ENCODE measurements around the gene SLC22A4. TPM values are rescaled to one million over a fixed set of nuclear protein-coding genes. Genes with fewer than 3 reads are reported as not detected.

Gene SLC22A4
- total RNA-seq, 1 donor from 2014 or later, result 0.06 TPM

- no peaks in the 10 kb centered on the region for H3K4me1 ChIP-seq
- no peaks in the 10 kb centered on the region for H4K20me1 ChIP-seq (ENCODE audit: low read depth)
- H2AFZ ChIP-seq (replicated peaks), result no peak overlapping the region
- H3K36me3 ChIP-seq, result no peaks in the 10 kb centered on the region
- no peaks in the 10 kb centered on the region for H3F3A ChIP-seq (ENCODE audit: low read depth)
- no peak for DNase-seq (ENCODE audit: low spot score)
- H3K79me2 ChIP-seq (ENCODE audit: low read depth), result no peaks in the 10 kb centered on the region
- H3K27me3 Mint-ChIP-seq (ENCODE audit: insufficient read depth, low read depth), result peaks cover 4% of the 10 kb centered on the region
- H3K27ac ChIP-seq, result no peak overlapping the region
- H3K4me3 ChIP-seq, result no peak overlapping the region
- H3K4me3 Mint-ChIP-seq, result no peak overlapping the region
- TF ChIP-seq EZH2 (IDR thresholded peaks at IDR 0.05) (no peak), EZH2phosphoT487 (IDR thresholded peaks at IDR 0.05) (no peak)
- H3K4me1 Mint-ChIP-seq, result no peaks in the 10 kb centered on the region
- no peaks in the 10 kb centered on the region for H3K9me3 ChIP-seq (ENCODE audit: low read depth)
- no peak overlapping the region for H3K4me2 ChIP-seq
- H3K27me3 ChIP-seq, result no peaks in the 10 kb centered on the region
- peaks cover 4% of the 10 kb centered on the region for H3K36me3 Mint-ChIP-seq
- peaks cover 9% of the 10 kb centered on the region for H3K9me3 Mint-ChIP-seq
- no peak overlapping the region for H3K27ac Mint-ChIP-seq
- no peak overlapping the region for H3K9ac ChIP-seq
These were observed 60.4 kb downstream of the SLC22A4 start for GRCh38 chr5:132354381-132355139.

- H3K4me3 Mint-ChIP-seq, result no peak overlapping the region
- H3K36me3 Mint-ChIP-seq, result no peaks in the 10 kb centered on the region
- Histone ChIP-seq H3K4me1 (no peaks in the 10 kb centered on the region), H3K27ac (no peak overlapping the region), H3F3A (ENCODE audit: low read depth) (no peaks in the 10 kb centered on the region), H3K27me3 (no peaks in the 10 kb centered on the region), H4K20me1 (ENCODE audit: low read depth) (no peaks in the 10 kb centered on the region), H3K9me3 (ENCODE audit: low read depth) (no peaks in the 10 kb centered on the region), H3K9ac (no peak overlapping the region), H2AFZ (replicated peaks) (no peak overlapping the region), H3K36me3 (no peaks in the 10 kb centered on the region), H3K4me2 (no peak overlapping the region), H3K79me2 (ENCODE audit: low read depth) (no peaks in the 10 kb centered on the region), H3K4me3 (no peak overlapping the region)
- peaks cover 2% of the 10 kb centered on the region for H3K9me3 Mint-ChIP-seq
- no peaks in the 10 kb centered on the region for H3K4me1 Mint-ChIP-seq
- no peak overlapping the region for H3K27ac Mint-ChIP-seq
- DNase-seq (ENCODE audit: low spot score), result no peak
- TF ChIP-seq EZH2phosphoT487 (IDR thresholded peaks at IDR 0.05) (no peak), EZH2 (IDR thresholded peaks at IDR 0.05) (no peak), CTCF (IDR thresholded peaks at IDR 0.05) (no peak)
- peaks cover 2% of the 10 kb centered on the region for H3K27me3 Mint-ChIP-seq (ENCODE audit: insufficient read depth, low read depth)
These were observed 61.1 kb downstream of the SLC22A4 start for GRCh38 chr5:132355140-132355765.

GRCh38 chr5:132358775-132359174, 64.6 kb downstream of the SLC22A4 start:
- no peak for DNase-seq (ENCODE audit: low spot score)
- Mint-ChIP-seq H3K27ac (no peak overlapping the region), H3K4me3 (no peak overlapping the region), H3K4me1 (no peaks in the 10 kb centered on the region), H3K27me3 (ENCODE audit: insufficient read depth, low read depth) (no peaks in the 10 kb centered on the region), H3K36me3 (no peaks in the 10 kb centered on the region), H3K9me3 (peaks cover 2% of the 10 kb centered on the region)
- TF ChIP-seq CTCF (IDR thresholded peaks at IDR 0.05) (no peak), EZH2phosphoT487 (IDR thresholded peaks at IDR 0.05) (no peak), EZH2 (IDR thresholded peaks at IDR 0.05) (no peak)
- Histone ChIP-seq H3K9ac (no peak overlapping the region), H3K4me2 (no peak overlapping the region), H3K9me3 (ENCODE audit: low read depth) (no peaks in the 10 kb centered on the region), H3K36me3 (no peaks in the 10 kb centered on the region), H3K4me3 (no peak overlapping the region), H3K27me3 (no peaks in the 10 kb centered on the region), H4K20me1 (ENCODE audit: low read depth) (no peaks in the 10 kb centered on the region), H3F3A (ENCODE audit: low read depth) (no peaks in the 10 kb centered on the region), H3K27ac (no peak overlapping the region), H3K79me2 (ENCODE audit: low read depth) (no peaks in the 10 kb centered on the region), H3K4me1 (no peaks in the 10 kb centered on the region), H2AFZ (replicated peaks) (no peak overlapping the region)

- H3K27ac ChIP-seq, result no peak overlapping the region
- H3K27me3 ChIP-seq, result no peaks in the 10 kb centered on the region
- H3K9ac ChIP-seq, result no peak overlapping the region
- H3K9me3 ChIP-seq (ENCODE audit: low read depth), result no peaks in the 10 kb centered on the region
- H3K79me2 ChIP-seq (ENCODE audit: low read depth), result no peaks in the 10 kb centered on the region
- Mint-ChIP-seq H3K9me3 (peaks cover 2% of the 10 kb centered on the region), H3K4me1 (no peaks in the 10 kb centered on the region), H3K27ac (no peak overlapping the region), H3K36me3 (peaks cover 3% of the 10 kb centered on the region), H3K4me3 (no peak overlapping the region), H3K27me3 (ENCODE audit: insufficient read depth, low read depth) (no peaks in the 10 kb centered on the region)
- H4K20me1 ChIP-seq (ENCODE audit: low read depth), result no peaks in the 10 kb centered on the region
- H3K4me3 ChIP-seq, result no peak overlapping the region
- no peak for DNase-seq (ENCODE audit: low spot score)
- no peaks in the 10 kb centered on the region for H3K4me1 ChIP-seq
- TF ChIP-seq EZH2 (IDR thresholded peaks at IDR 0.05) (no peak), CTCF (IDR thresholded peaks at IDR 0.05) (no peak), EZH2phosphoT487 (IDR thresholded peaks at IDR 0.05) (no peak)
- H3K36me3 ChIP-seq, result no peaks in the 10 kb centered on the region
- H2AFZ ChIP-seq (replicated peaks), result no peak overlapping the region
- H3K4me2 ChIP-seq, result no peak overlapping the region
- no peaks in the 10 kb centered on the region for H3F3A ChIP-seq (ENCODE audit: low read depth)
These were observed 67.9 kb downstream of the SLC22A4 start for GRCh38 chr5:132362086-132362485.
